OCI-M2 (cell line): ENCODE data around the gene SLC4A7.
"Not testable (repeated sequence)": the region's sequence is repeated elsewhere in the genome, so short reads cannot be mapped to it uniquely, and the experiment has no call there.

Experiments used
- DNase-seq: peaks from one replicate; lab custom pipeline; 2025; ENCODE audit not compliant: unreplicated experiment; lab: John Stamatoyannopoulos, UW

The SLC4A7 gene

DNA sequence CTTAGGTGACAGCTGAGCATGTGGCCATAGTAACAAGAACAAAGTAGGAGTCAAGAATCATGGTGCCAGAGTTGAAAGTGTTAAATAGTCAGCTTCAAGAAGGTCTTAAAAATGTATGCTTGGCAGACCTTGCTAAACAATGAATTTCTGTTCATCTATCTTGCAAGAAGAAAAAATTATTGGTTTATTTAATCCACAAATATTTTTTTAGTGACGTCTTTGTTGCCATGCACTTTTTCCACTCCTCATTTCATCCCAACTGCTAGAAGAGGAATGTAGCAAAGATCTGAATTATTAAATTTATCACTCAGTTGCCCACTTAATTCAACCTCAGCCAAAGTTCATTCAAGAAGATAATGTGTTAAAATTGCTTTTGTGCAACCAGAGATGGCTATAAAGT, 3.2 kb upstream of the SLC4A7 start:
- no peak for DNase-seq

DNA sequence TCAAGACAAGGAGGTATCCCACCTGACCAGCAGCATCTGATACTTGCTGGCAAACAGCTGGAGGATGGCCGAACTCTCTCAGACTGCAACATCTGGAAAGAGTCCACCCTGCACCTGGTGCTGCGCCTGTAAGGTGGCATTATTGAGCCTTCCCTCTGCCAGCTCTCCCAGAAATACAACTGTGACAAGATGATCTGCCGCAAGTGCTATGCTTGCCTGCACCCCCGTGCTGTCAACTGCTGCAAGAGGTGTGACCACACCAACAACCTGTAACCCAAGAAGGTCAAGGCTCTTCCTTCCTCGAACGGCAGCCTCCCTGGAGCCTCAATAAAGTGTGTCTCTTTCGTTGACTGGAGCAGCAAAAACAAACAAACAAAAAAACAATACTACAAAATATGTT, 2.2 kb upstream of the SLC4A7 start:
- DNase-seq: no peak

DNA sequence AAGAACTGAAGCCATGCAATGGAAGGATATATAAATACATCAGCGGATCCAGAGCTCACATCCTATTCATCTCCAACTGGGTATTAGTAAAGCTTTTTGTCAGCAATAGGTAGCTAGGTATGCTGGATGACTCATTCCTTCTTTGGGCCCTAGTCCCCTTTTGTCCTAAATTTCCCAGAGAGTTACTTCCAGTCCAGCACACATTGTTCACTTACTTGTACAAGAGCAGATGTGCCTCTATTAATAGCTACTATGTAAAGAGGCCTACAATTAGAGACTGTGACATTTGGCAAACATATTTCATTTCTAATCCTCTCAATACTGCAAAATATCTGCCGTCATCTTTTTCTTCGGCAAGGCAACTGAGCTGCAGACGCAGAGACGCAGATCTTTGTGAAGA, 1.7 kb upstream of the SLC4A7 start:
- no peak for DNase-seq

DNA sequence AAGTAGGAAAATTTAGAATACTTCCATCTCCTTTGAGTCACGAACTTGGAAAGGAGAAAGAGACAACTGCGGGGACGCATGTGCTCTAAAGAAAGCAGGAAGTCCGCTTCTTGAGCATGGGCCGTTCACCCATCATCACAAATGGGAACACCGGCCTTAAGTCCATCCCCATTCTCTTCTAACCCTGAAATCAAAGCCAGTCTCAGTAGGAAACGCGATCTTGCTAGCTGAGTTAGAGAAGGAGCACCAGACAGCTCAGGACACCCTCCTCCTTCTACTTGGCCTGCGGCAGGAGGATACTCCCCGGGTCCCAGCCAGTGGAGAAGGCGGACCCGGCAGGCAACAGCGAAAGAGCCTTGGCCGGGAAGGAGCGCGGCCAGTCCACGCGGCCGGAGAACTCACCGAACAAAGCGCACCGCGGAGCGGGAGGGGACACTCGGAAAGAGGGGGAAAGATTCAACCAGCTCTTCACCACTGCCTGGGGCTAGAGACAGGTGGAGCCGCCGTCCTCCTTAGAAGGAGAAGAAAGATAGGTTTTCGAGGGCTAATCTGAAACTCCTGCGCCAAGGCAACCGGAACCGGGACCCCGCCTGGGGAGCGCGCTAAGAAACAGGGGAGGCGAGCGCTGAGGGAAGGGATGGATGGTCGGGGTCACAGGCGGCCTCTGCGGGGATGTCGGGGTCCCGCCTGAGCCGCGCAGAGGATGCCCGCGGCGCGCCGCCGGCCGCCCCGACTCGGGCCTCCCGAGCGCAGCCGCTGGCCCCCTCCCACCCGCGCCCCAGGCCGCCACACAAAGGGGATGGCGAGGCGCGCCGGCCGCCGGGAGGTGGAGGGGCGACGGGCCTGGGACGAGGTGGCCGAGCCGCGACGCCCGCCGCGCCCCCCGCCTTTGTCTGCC, 818 bp downstream of the SLC4A7 start:
- DNase-seq: no peak

DNA sequence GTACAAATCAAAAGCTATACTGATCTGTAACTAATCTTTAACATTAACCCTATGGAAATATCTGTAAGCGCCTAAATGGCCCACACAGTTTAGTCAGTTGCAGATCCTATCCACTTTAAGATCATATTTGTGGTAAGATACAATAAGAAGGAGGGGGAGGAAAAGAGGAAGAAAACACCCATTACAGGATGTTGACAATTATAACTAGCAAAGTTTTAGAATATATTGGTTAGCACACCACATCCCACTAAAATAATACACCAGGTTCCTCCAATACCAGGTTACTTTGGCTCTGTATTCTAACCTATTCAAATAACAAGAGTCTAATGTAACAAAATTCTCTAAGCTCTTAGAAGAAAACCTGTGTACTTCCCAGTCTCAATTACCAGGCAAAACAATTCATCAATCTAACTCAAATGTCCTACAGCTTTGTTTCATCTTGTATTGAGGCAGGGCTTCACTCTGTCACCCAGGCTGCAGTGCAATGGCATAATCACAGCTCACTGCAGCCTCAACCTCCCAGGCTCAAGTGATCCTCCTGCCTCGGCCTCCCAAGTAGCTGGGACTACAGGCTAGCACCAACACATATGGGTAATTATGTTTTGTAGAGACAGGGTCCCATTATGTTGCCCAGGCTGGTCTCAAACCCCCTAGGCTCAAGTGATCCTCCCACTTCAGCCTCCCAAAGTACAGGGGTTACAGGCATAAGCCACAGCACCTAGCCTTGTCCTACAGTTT, 4.2 kb downstream of the SLC4A7 start:
- DNase-seq: no peak

DNA sequence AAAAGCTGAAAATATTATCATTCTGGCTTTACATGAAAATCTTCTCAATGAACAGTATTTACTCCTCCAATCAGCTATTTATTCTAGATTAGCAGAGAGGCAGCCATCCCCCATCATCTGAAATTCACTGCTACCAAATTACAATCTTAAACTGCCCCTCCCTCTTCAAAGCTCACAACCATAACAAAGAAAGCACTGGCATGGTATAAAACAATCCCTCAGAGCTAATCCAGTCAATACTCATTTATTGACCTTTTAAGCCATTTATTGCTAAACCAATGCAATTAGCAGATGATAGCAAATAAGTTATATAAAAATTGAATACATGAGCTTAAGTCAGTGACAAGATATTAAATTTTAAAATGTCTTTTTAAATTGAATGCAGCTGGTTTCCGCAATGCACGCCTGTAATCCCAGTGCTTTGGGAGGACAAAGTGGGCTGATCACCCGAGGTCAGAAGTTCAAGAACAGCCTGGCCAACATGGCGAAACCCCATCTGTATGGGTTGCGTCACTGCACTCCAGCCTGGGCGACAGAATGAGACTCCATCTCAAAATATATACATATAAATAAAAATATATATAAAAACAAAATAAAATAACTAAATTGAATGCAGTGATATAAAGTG, 12.1 kb downstream of the SLC4A7 start:
- DNase-seq: no peak

DNA sequence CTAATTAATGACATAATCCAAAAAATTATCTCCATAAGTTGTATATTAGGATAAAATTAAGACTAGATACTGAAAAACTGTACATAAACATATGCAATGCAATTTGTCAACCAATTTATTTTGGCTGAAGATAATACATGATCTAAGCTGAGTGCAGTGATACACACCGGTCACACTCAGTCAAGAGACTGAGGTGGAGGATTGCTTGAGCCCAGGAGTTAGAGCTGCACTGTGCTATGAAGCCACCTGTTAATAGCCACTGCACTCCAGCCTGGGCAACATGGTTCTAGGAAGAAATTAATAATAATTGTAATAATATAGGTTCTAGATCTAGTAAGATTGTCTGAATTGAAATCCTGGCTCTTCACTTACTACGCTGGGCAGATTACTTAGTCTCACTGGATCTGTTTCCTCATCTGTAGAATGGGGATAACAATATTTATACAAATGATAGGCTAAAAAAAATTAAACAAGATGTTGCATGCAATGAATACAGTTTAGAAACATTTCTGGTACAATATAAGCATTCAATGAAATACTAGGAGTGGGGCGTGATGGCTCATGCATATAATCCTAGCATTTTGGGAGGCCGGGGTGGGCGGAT, 15.8 kb downstream of the SLC4A7 start:
- DNase-seq: no peak

DNA sequence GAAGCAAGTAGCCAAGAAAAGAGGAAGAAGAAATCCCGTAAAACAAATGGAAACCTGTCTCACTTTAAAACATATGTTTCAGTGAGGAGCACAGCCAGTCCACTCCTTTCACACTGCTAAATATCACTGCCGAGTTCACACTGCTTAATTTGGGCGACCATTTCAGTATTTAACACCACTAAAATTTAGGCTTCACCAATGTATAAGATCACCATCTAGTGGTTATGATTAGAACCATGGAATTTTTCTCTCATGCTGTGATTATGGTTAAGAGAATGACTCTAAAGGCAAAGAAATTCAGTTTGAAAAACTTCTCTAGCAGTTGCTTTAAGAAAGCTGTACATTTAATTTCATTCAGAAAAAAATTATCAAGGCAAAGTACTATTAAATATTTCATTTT, 16.6 kb downstream of the SLC4A7 start:
- no peak for DNase-seq

DNA sequence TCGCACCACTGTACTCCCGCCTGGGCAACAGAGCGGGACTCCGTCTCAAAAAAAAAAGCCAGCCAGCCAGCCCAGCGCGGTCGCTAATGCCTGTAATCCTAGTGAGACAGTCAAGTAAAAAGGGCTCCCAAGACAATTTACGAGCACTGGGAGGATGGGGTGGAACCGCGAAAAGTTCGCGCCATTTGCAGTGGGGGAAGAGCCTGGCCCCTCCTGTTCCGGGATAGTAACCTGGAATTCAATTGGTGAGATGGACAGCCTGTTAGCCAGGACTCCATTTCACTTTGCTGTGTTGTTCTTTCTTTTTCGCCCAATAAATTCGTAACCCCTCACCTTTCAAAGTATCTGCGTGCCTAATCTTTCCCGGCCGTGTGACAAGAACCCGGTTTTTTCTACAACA, 19.5 kb downstream of the SLC4A7 start:
- no peak for DNase-seq

DNA sequence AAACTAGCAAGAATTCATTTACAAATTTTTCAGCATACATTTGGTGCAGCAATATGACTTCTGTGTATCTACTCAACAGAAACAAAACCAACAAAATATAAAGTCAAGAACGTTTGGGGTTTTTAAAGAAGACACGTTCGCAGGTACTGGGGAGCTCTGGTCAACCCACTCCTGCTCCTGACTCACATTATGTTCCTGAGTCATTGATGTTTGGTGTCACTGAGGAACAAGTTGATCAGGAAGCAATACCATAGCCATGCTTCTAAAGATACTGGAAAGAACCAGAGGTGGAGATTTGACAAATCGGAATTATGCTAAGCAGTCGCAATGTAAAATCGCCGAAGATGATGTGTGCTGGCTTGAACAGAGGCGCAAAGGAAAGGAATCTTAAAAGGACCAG, 22.0 kb downstream of the SLC4A7 start:
- no peak for DNase-seq

DNA sequence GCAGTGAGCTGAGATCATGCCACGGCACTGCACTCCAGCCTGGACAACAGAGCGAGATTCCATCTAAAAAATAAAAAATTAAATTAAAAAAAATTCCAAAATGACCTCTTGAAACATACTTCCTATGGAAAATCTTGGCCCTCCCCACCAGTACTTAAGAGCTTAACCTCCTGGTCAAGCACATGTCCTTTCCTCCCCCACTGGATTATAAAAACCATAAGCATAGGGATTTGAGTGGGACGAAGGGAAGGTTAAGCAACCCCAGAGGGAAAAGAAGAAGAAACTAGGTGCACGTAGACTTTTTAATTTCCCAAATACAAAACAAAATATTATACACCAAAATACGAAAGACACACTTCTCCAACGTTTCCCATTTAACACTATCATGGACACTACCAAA, 25.3 kb downstream of the SLC4A7 start:
- no peak for DNase-seq

DNA sequence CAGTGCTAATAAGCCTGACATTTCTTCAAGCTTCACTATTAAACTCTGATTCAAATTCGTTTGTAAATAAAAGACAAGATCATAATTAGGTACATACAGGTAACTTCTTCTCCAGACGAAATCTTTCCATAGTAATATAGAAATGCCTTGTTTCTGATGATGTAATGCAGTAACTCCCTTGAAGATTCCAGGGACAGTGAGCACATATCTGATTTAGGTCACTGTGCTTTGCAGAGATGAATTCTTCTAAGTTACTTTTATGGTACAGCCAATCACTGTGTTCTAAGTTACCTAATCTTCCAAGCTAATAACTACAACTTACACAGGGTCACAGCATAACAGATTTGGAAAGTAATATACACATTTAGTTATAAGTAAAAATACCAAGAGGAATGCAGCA, 27.6 kb downstream of the SLC4A7 start:
- DNase-seq: no peak

DNA sequence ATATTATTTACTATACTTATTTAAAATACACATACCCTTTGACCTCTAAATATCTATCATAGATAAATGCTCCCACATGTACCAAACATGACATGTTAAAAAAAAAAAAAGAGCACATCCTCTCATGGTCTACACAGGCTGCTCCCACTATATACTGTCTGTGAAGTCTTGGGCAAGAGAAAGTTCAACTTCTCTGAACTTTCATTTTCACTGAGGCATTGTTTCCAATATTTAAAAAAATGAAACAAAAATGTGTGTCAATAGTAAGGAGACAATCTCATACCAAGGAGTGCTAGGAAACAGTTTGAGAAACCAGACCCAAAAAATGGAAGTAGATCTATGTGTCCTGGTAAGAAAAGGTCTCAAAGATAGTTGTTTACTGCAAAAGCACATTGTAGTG, 29.3 kb downstream of the SLC4A7 start:
- no peak for DNase-seq

DNA sequence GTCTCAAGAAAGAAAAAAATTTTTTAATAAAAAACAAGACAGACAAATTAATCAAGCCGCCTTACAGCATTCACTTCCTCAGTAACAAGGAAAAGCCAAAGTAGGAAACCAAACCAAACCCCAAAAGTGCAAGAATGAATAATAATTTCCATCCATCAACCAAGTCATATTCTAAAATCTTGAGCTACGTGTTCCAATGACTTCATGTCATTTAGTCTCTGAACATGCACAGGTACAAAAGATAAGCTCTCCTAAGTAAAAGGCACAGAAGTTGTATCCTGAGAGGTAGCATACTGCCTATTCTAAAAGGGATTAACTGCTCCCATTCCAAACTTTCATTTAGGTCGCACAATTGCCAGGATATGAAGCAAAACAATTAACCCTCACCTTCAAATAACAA, 29.7 kb downstream of the SLC4A7 start:
- DNase-seq: no peak

DNA sequence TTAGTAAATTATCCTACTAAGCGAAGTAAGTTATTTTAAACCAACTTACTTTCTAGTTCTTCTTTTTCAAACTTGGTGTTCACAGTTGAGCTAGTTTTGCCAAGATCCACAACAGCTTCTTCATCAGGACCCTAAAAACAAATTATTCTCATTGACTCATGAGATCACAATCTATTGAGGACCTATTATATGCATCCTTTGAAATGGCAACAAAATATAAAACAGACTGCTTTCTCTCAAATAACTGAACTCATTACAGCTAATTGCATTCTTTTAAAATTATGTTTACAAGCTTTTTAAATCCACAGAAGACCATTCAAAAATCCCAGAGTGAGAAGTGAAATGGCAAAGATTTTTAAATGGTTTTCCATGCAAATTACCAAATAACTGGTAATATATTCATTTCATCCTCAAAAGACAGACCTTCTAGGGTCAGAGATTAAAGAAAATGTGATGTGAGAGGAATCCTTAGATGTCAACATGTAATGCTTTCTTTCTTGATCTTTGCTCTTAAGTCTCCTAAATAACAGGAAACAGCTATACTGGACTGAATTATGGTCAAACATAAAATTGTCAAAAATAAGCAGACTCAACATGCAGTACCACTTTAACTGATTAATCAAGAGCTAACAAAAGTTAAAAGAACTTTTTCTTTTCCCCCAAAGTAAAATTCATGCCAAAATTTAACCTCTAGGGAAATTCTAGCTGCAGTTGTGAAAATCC, 31.7 kb downstream of the SLC4A7 start:
- no peak for DNase-seq

DNA sequence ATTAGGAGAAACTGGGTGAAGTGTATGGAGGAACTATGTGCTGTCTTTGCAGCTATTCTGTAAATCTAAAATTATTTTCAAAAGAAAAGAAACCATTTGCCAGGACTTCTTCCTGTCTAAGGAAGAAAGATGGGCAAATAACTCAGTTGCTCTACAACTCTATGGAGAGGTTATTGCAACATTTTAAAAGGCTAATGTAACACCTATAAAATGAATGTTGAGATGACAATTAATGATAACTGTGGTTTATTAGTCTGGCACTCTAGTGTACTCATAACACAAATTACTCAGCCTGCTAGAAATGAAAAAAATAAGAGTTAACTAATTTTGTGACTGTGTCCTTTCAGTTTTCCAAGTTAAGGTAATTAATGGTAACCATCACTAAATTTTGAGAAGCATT, 32.3 kb downstream of the SLC4A7 start:
- DNase-seq: no peak

DNA sequence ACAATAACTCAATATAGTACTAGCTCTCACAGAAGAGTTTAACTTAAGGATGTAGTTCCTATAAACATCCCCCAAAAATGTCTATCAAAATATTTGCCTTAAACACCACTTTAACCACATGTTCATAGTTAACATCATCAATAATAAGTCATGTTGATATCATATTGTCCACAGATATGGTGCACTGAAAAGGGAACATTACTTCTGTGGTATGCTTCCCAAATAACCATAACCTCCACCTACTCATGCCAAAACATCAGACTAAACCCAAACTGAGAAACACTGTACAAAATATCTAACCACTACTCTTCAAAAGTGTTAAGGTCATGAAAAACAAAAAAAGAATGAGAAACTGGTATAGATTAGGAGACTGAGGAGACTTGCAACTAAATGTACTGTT, 32.9 kb downstream of the SLC4A7 start:
- no peak for DNase-seq

DNA sequence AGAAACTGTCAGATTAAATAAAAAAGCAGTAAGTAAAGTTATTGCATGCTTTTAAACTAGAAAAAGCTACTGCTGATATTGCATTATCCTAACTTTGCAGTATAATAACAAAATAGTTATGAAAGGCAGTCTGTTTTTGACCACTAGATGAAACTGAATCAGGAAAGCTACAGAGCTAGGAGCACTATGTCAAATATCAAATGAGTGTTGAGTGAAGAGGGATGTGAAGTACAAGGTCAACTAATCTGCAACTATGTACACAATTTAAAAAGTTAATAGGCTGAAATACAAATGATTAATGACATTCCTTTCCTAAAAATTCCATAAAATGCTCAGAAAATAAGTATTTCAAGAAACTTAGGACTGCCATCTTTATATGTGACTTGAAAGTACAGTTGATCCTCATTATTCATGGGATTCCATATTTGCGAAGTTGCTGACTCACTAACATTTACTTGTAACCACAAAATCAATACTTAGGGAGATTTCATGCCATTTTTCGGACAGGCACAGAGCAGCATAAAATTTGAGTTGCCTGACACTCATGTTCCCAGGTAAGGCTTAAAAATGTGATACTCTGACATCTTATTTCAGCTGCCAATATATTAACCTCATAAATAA, 34.5 kb downstream of the SLC4A7 start:
- DNase-seq: no peak

DNA sequence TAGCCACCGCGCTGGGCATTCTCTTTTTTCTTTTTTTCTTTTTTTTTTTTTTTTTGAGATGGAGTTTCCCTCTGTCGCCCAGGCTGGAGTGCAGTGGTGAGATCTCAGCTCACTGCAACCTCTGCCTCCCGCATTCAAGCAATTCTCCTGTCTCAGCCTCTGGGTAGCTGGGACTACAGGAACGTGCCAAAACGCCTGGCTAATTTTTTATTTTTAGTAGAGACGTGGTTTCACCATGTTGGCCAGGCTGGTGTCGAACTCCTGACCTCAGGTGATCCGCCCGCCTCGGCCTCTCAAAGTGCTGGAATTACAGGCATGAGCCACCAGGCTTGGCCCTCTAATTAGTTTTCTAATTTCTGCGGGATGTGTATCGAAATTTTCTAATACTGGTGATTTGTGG, 41.2 kb downstream of the SLC4A7 start:
- not testable (repeated sequence) for DNase-seq

DNA sequence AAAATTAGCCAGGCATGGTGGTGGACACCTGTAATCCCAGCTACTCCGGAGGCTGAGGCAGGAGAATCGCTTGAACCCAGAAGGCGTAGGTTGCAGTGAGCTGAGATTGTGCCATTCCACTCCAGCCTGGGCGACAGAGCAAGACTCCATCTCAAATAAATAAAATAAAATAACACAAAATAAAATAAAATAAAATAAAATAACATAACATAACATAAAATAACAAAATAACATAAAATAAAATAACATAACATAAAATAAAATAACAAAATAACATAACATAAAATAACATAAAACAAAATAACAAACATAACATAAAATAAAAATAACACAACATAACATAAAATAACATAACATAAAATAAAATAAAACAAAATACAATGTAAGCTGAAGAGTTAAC, 45.8 kb downstream of the SLC4A7 start:
- not testable (repeated sequence) for DNase-seq

DNA sequence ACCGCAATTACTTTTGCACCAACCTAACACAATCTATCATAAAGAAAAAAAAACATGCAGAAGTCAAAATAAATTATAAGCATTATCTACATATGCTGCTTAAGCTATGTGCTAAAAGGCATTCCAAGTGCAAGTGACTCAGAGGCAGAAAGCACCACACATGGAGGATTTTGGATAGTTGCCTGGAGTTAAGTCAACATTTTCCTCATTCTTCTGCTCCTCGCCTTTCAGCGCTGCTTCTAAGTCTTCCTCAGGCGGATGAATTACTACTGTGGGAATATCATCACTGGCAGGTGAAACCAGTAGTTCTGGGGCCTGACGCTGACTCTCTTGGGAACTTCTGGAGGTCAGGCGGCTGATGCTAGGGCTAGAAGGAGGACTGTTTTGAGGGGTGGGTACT, 53.1 kb downstream of the SLC4A7 start:
- no peak for DNase-seq
